Activated CD4-positive, CD25-positive, alpha-beta regulatory T cell (primary cell): Measurements from ENCODE around the gene KLB.

ENCODE experiments used
- DNase-seq, 4 experiments: peaks; one replicate each; lab custom pipeline; 2025; lab: John Stamatoyannopoulos, UW

KLB gene

DNA sequence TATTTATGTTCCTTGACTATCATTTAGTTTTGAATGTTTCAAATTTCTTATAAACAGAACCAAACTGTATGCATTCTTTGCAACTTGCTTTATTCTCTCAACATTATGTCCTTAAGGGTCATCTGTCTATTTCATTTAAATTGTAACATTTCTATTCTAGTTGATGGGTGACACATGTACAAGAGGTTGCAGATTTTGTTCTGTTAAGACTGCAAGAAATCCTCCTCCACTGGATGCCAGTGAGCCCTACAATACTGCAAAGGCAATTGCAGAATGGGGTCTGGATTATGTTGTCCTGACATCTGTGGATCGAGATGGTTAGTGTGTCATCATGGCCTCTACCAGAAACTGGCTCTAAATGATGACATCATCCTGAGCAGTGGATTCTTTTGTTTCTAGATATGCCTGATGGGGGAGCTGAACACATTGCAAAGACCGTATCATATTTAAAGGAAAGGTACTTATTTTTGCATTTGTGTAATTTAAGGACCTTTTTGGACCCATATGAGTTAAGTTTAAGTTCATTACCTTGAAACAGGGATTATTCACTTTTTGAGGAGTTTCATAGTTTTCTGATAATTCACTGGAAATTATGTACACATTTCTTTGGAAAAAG, 58.3 kb downstream of the KLB start:
- DNase-seq: no peak

DNA sequence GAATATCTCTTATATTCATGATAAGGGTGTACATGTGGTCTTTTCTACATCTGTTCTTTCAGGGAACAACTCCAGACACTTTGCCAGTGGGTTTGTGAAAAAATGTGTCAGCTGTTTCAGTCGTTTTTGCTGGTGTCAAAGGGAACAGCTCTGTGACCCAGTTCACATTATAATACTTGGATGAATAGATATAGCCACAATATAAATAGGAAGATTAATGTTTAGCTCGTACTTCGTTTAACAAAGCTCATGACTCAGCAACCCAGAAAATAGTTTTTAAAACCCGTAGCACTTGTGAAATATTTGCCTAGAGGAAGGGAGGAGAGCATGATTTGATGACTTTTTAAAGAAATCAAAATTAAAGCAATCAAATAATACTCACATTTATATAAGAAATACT, 60.0 kb downstream of the KLB start:
- no peak for DNase-seq

GRCh38 chr4:39467464-39467863, 60.7 kb downstream of the KLB start:
- DNase-seq: no peak

- DNase-seq: no peak
Measured at GRCh38 chr4:39469429-39470077, 62.8 kb downstream of the KLB start.

GRCh38 chr4:39470402-39470801, 63.7 kb downstream of the KLB start:
- DNase-seq: no peak

DNA sequence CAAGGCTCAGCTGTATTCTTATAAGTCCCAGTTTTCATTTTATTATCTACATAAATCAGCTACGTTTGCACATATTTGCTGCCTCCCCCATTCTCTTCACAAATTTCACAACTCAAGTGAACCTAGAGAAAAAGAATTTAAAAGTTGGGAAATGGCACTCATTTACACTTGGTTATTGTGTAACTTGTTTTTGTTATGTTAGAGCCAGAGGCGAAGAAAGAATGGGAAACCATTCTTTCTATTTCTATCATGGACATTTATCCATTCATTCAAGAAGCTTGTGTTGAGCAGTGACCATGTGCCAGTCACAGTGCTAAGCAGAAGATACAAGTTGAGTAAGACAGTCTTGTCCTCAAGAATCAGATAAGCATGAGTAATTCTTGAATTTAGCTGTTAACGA, 65.7 kb downstream of the KLB start:
- no peak for DNase-seq

DNA sequence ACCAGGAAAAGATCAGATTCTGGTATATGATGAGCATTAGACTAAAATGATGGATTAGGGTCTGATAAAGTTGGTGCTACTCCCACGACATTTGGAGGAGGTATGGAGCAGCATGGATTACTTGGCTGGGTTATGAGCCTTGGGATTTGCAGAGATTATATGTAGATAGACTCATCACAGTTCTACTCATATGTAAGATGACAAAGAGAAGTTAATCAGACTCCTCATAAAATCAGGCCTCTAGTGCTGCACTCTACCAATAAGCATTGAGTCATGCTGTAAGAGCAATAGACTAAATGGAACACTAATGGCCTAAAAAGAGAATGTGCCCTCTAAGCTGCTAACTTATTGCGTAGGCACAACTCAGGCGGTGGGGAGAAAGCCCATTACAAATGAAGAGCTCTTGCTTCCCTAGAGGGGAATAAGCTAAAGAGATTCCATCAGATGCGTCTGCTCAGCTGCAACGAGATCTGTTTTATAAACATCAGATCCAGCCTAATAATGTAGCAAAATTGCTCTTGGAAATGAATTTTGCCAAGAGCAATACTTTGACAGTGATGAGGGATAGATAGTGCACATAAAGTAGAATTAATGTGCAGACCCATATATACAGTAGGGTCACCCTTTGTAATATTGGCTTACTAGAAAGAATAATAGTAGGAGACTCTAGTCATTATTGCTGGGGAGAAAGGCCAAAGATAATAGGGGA, 69.6 kb downstream of the KLB start:
- DNase-seq: no peak

- no peak for DNase-seq
Measured at GRCh38 chr4:39480251-39480650, 73.5 kb downstream of the KLB start.

- no peak for DNase-seq
Measured at GRCh38 chr4:39480902-39481695, 74.4 kb downstream of the KLB start.

GRCh38 chr4:39484582-39485272, 78.0 kb downstream of the KLB start:
- no peak for DNase-seq

DNA sequence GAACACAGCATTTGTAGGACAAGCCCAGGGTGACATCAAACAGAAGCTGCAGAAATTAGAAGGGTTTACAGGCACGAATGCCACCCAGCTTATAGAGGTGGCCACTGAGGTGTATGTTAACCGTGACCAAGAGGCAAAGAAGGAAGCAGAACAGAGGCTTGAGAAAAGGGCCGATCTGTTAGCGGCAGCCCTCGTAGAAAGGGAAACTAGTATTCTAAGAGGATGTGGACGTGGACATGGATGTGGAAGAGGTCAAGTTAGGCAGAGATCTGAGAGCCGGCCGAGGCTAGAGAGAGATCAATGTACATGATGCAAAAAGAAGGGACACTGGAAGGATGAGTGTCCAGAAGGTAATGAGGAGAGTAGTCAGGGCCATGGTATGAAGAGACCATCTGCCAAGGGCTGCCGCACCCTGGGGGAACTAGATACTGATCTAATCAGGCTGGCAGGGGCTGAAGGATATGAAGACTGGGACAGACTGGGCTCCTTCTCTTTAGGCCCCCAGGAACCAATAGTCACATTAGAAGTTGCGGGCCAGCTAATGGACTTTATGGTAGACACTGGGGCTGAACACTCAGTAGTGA, 79.6 kb downstream of the KLB start:
- DNase-seq: no peak

GRCh38 chr4:39490322-39490721, 83.6 kb downstream of the KLB start:
- DNase-seq: no peak

- DNase-seq: no peak
Measured at GRCh38 chr4:39494354-39494753, 87.6 kb downstream of the KLB start.

GRCh38 chr4:39495446-39496213, 88.9 kb downstream of the KLB start:
- DNase-seq: no peak

GRCh38 chr4:39497909-39498726, 91.4 kb downstream of the KLB start:
- no peak for DNase-seq

DNA sequence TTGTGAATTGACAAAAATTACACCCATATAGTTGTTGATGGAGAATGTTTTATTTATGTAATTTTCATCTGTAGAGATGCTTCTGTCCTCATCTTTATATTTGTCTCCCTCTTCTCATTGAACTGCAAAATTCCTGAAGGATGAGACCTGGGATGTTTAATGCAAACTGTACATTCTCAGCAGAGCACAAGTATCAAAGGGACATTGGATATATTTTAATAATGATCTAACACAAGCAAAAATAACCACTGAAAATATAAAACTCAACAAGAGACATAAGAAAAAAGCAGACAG, 91.9 kb downstream of the KLB start:
- no peak for DNase-seq
